GM23338 (cell line): ENCODE data around the gene ARHGAP1. TPM values are rescaled to one million over a fixed set of nuclear protein-coding genes. Genes with fewer than 3 reads are reported as not detected.

Experiments used
- ATAC-seq: fragments of 200-7000 bp; cut with Tn5 transposase; 3 replicates; pipeline ENCODE4 v1.9.1; 2020
- DNase-seq: peaks from one replicate; pipeline ENCODE4 v3.0.0-alpha.2; 2015; ENCODE audit warnings: low spot score
- H2AFZ ChIP-seq: fragments of 200-600 bp; sonication (generic); 2 replicates; pipeline ENCODE4 v1.8.0; 2016; ENCODE audit warnings: antibody characterized with exemption, mild to moderate bottlenecking, moderate library complexity
- H3F3A ChIP-seq: fragments of 200-600 bp; sonication (generic); replicated peaks from 2 replicates; pipeline ENCODE4 v1.8.0; 2017; ENCODE audit warnings: antibody characterized with exemption, mixed run types, low read depth
- H3K27ac ChIP-seq: fragments of 200-600 bp; sonication (generic); 2 replicates; pipeline ENCODE4 v1.6.1; 2016; ENCODE audit warnings: low read depth
- H3K27me3 ChIP-seq: fragments of 200-600 bp; sonication (generic); 2 replicates; pipeline ENCODE4 v1.8.0; 2016; ENCODE audit warnings: mild to moderate bottlenecking, mixed run types, moderate library complexity; ENCODE audit not compliant: insufficient read depth
- H3K36me3 ChIP-seq: fragments of 200-600 bp; sonication (generic); 2 replicates; pipeline ENCODE4 v1.8.0; 2016; ENCODE audit warnings: mild to moderate bottlenecking; ENCODE audit not compliant: insufficient read depth
- H3K4me1 ChIP-seq: fragments of 200-600 bp; sonication (generic); 2 replicates; pipeline ENCODE4 v1.8.0; 2016; ENCODE audit warnings: mild to moderate bottlenecking, moderate library complexity; ENCODE audit not compliant: insufficient read depth
- H3K4me2 ChIP-seq: fragments of 200-600 bp; sonication (generic); 2 replicates; pipeline ENCODE4 v1.7.1; 2017; ENCODE audit warnings: mixed run types
- H3K4me3 ChIP-seq: fragments of 200-600 bp; sonication (generic); 2 replicates; pipeline ENCODE4 v1.6.1; 2016; ENCODE audit warnings: mixed run types
- H3K79me2 ChIP-seq: fragments of 200-600 bp; sonication (generic); replicated peaks from 2 replicates; pipeline ENCODE4 v1.8.0; 2017; ENCODE audit warnings: mild to moderate bottlenecking; ENCODE audit not compliant: insufficient read depth
- H3K9me2 ChIP-seq: fragments of 200-600 bp; sonication (generic); 2 replicates; pipeline ENCODE4 v1.8.0; 2017; ENCODE audit not compliant: insufficient read depth
- H4K20me1 ChIP-seq: fragments of 200-600 bp; sonication (generic); replicated peaks from 2 replicates; pipeline ENCODE4 v1.8.0; 2017; ENCODE audit warnings: mild to moderate bottlenecking; ENCODE audit not compliant: insufficient read depth
- H3K27ac Mint-ChIP-seq: 2 replicates; pipeline ENCODE4 v1.8.0; 2020; ENCODE audit warnings: inconsistent platforms, mild to moderate bottlenecking, moderate library complexity, mixed read lengths
- H3K27me3 Mint-ChIP-seq: 3 replicates; pipeline ENCODE4 v1.8.0; 2022; ENCODE audit warnings: low read depth, mild to moderate bottlenecking, moderate library complexity, mixed read lengths, inconsistent platforms; ENCODE audit not compliant: insufficient read depth, poor library complexity
- H3K36me3 Mint-ChIP-seq: 3 replicates; pipeline ENCODE4 v1.8.0; 2021; ENCODE audit warnings: low read depth, mild to moderate bottlenecking, inconsistent platforms, moderate library complexity, mixed read lengths
- H3K4me1 Mint-ChIP-seq: 3 replicates; pipeline ENCODE4 v1.8.0; 2020; ENCODE audit warnings: mild to moderate bottlenecking, inconsistent platforms, mixed read lengths
- H3K4me3 Mint-ChIP-seq: 3 replicates; pipeline ENCODE4 v1.8.0; 2021; ENCODE audit warnings: moderate library complexity, mild to moderate bottlenecking, inconsistent platforms, mixed read lengths
- H3K9me3 Mint-ChIP-seq: 3 replicates; pipeline ENCODE4 v1.8.0; 2020; ENCODE audit warnings: moderate library complexity, mild to moderate bottlenecking, inconsistent platforms, mixed read lengths
- EZH2 ChIP-seq: fragments of 200-600 bp; sonication (generic); IDR thresholded peaks from one replicate; pipeline ENCODE4 v1.8.0; 2017; ENCODE audit warnings: antibody characterized with exemption, mild to moderate bottlenecking, low read depth; ENCODE audit not compliant: unreplicated experiment
- EZH2phosphoT487 ChIP-seq: fragments of 200-600 bp; sonication (generic); IDR thresholded peaks from one replicate; pipeline ENCODE4 v1.8.1; 2018; ENCODE audit warnings: antibody characterized with exemption; ENCODE audit not compliant: unreplicated experiment
- JUNB ChIP-seq: IDR thresholded peaks from one replicate; pipeline ENCODE4 v1.6.1; 2016; ENCODE audit warnings: antibody characterized with exemption; ENCODE audit not compliant: unreplicated experiment
- POLR2AphosphoS5 ChIP-seq: IDR thresholded peaks from 2 replicates; pipeline ENCODE4 v1.6.1; 2016; ENCODE audit warnings: antibody characterized with exemption, low read depth
- STAT1 ChIP-seq: IDR thresholded peaks from one replicate; pipeline ENCODE4 v1.6.1; 2016; ENCODE audit warnings: antibody characterized with exemption; ENCODE audit not compliant: unreplicated experiment
- ZNF114 ChIP-seq: fragments of 250-450 bp; sonication (Bioruptor Pico); IDR thresholded peaks from 2 replicates; pipeline ENCODE4 v1.5.0; 2020; ENCODE audit warnings: mild to moderate bottlenecking, moderate library complexity
- ZNF462 ChIP-seq: fragments of 250-450 bp; sonication (Bioruptor Pico); IDR thresholded peaks from 2 replicates; pipeline ENCODE4 v1.5.0; 2020; ENCODE audit warnings: mild to moderate bottlenecking, moderate library complexity
- polyA plus RNA-seq: library from polyadenylated mRNA; unstranded; fragments of >200 nt; fragmentation: Nextera tagmentation; extraction: Ambion mirVana; gene quantifications from 2 replicates; pipeline ENCODE4 v1.2.1, GENCODE V29; 2016
- total RNA-seq: library from RNA; depleted of rRNA; stranded (reverse); fragments of >200 nt; shearing (Covaris generic); gene quantifications from 2 replicates; pipeline ENCODE4 v1.2.3, GENCODE V29; 2014

ARHGAP1 gene
- total and polyA plus RNA-seq, 2 experiments from 2014 or later: 23.4 to 38.1 TPM

- TF ChIP-seq ZNF462 (CRISPR knock-in tag) (no peak), POLR2AphosphoS5 (no peak), ZNF114 (CRISPR knock-in tag) (no peak), EZH2 (no peak), EZH2phosphoT487 (no peak)
Observed at GRCh38 chr11:46677169-46677568, 23.2 kb downstream of the ARHGAP1 start (continued).

- no peaks in the 10 kb centered on the region for H3K36me3 ChIP-seq
- ATAC-seq: no peak
- H3K27ac ChIP-seq: 0 out of 2 replicates have a peak overlapping the region, but pooled peaks have one; percentile 69
- no peak overlapping the region for H2AFZ ChIP-seq
- no peaks in the 10 kb centered on the region for H3K9me2 ChIP-seq
- H3K4me2 ChIP-seq: no peak overlapping the region
- DNase-seq: no peak
- no peaks in the 10 kb centered on the region for H3K27me3 ChIP-seq
- H3F3A ChIP-seq: no peaks in the 10 kb centered on the region; the same call in 1 of the 2 replicates
- Mint-ChIP-seq H3K4me3 (no peak overlapping the region; the same call in 2 of the 3 replicates), H3K4me1 (peaks cover 20% of the 10 kb centered on the region), H3K36me3 (peaks cover 17% of the 10 kb centered on the region), H3K27ac (0 out of 2 replicates have a peak overlapping the region, but pooled peaks have one; percentile 50), H3K9me3 (no peaks in the 10 kb centered on the region), H3K27me3 (peaks cover 8% of the 10 kb centered on the region)
- no peaks in the 10 kb centered on the region for H4K20me1 ChIP-seq
- H3K4me3 ChIP-seq: no peak overlapping the region
- H3K4me1 ChIP-seq: peaks cover 19% of the 10 kb centered on the region
- H3K79me2 ChIP-seq: no peaks in the 10 kb centered on the region
- TF ChIP-seq JUNB (no peak), STAT1 (no peak), EZH2phosphoT487 (no peak), EZH2 (no peak), ZNF462 (CRISPR knock-in tag) (no peak)
Observed at GRCh38 chr11:46676436-46677158, 23.8 kb downstream of the ARHGAP1 start.
